Measurements from ENCODE around the gene PDZD4.

Gene PDZD4

GRCh38 chrX:153816831-153817690 lies 13.3 kb downstream of the PDZD4 start:
- H3K27ac ChIP-seq, result no peak overlapping the region
- no peak for TF ChIP-seq CTCF (IDR thresholded peaks at IDR 0.05; ENCODE audit: low read depth, low read length, missing control alignments)
- DNase-seq, result no peak
- in situ Hi-C loops (cut with HindIII; ENCODE audit: low pct_ligation_motif_present, low sequenced_read_pairs), result no loop called here
- no peaks in the 10 kb centered on the region for H3K36me3 ChIP-seq (replicated peaks)
- H3K27me3 ChIP-seq (replicated peaks), result no peaks in the 10 kb centered on the region
- H3K4me3 ChIP-seq (ENCODE audit: low read depth, low read length), result no peak overlapping the region

GRCh38 chrX:153814591-153815315 lies 15.6 kb downstream of the PDZD4 start:
- in situ Hi-C loops (cut with HindIII; ENCODE audit: low pct_ligation_motif_present, low sequenced_read_pairs), result no loop called here
- no peak overlapping the region for H3K4me3 ChIP-seq (ENCODE audit: low read depth, low read length)
- no peak for TF ChIP-seq CTCF (IDR thresholded peaks at IDR 0.05; ENCODE audit: low read depth, low read length, missing control alignments)
- no peak for DNase-seq
- H3K27me3 ChIP-seq (replicated peaks), result no peaks in the 10 kb centered on the region
- no peak overlapping the region for H3K27ac ChIP-seq
- no peaks in the 10 kb centered on the region for H3K36me3 ChIP-seq (replicated peaks)

GRCh38 chrX:153813161-153813560 lies 17.2 kb downstream of the PDZD4 start:
- no peak for DNase-seq
- no peak for TF ChIP-seq CTCF (IDR thresholded peaks at IDR 0.05; ENCODE audit: low read depth, low read length, missing control alignments)
- no peak overlapping the region for H3K4me3 ChIP-seq (ENCODE audit: low read depth, low read length)
- no peaks in the 10 kb centered on the region for H3K36me3 ChIP-seq (replicated peaks)
- in situ Hi-C loops (cut with HindIII; ENCODE audit: low pct_ligation_motif_present, low sequenced_read_pairs), result no loop called here
- H3K27me3 ChIP-seq (replicated peaks), result no peaks in the 10 kb centered on the region
- H3K27ac ChIP-seq, result no peak overlapping the region

GRCh38 chrX:153812220-153812619 lies 18.1 kb downstream of the PDZD4 start:
- Histone ChIP-seq H3K27me3 (replicated peaks) (no peaks in the 10 kb centered on the region), H3K36me3 (replicated peaks) (no peaks in the 10 kb centered on the region), H3K4me3 (ENCODE audit: low read depth, low read length) (no peak overlapping the region), H3K27ac (no peak overlapping the region)
- in situ Hi-C loops (cut with HindIII; ENCODE audit: low pct_ligation_motif_present, low sequenced_read_pairs), result no loop called here
- DNase-seq, result no peak
- TF ChIP-seq CTCF (IDR thresholded peaks at IDR 0.05; ENCODE audit: low read depth, low read length, missing control alignments), result no peak

- no peaks in the 10 kb centered on the region for H3K27me3 ChIP-seq (replicated peaks)
- no peak for DNase-seq
- H3K27ac ChIP-seq, result no peak overlapping the region
- H3K4me3 ChIP-seq (ENCODE audit: low read depth, low read length), result no peak overlapping the region
- TF ChIP-seq CTCF (IDR thresholded peaks at IDR 0.05; ENCODE audit: low read depth, low read length, missing control alignments), result no peak
- no peaks in the 10 kb centered on the region for H3K36me3 ChIP-seq (replicated peaks)
- in situ Hi-C loops (cut with HindIII; ENCODE audit: low pct_ligation_motif_present, low sequenced_read_pairs), result no loop called here
Measured at GRCh38 chrX:153807976-153808375, 22.4 kb downstream of the PDZD4 start.

All from brain microvascular endothelial cell (primary cell).